Measurements from ENCODE around the gene AFAP1.
"Not testable (repeated sequence)": the region's sequence is repeated elsewhere in the genome, so short reads cannot be mapped to it uniquely, and the experiment has no call there.

Gene AFAP1

DNA sequence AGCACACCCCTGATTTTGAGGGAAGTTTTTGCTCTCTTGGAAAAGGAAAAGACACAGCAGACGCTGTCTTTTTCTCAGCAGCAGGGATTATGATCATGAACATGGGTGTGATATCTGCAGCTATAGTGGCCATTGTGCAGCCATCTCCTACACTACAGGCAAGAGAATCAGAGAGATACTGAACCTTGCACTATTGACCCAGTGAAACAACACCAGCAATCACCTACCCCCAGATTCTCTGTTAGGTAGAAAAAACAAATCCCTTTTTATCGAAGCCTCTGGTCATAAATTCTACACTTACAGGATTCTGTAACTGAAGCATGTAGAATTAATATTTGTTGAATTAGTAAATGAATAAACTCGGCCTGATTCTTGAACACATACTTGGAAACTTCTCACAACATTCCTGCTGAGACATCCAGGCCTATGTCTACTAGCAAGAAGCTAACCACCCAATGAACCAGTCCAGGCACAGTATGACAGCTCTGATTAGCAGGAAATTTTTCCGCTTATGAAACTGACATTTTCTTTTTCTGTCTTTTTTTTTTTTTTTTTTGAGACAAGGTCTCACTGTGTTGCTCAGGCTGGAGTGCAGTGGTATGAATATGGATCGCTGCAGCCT lies 5.0 kb upstream of the AFAP1 start:
- DNase-seq (ENCODE audit: low read depth in 2 of 2) = no peak

DNA sequence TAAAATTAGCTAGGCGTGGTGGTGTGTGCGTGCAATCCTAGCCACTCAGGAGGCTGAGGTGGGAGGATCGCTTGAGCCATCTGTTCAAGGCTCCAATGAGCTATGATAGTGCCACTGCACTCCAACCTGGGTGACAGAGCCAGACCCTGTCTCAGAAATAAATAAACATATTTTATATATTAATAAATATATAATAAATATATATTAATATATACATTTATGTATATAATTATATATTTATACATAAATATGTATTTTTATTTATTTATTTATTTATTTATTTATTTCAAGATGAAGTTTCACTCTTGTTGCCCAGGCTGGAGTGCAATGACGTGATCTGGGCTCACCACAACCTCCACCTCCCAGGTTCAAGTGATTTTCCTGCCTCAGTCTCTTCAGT lies 4.0 kb upstream of the AFAP1 start:
- not testable (repeated sequence) for DNase-seq (ENCODE audit: low read depth in 2 of 2)

DNA sequence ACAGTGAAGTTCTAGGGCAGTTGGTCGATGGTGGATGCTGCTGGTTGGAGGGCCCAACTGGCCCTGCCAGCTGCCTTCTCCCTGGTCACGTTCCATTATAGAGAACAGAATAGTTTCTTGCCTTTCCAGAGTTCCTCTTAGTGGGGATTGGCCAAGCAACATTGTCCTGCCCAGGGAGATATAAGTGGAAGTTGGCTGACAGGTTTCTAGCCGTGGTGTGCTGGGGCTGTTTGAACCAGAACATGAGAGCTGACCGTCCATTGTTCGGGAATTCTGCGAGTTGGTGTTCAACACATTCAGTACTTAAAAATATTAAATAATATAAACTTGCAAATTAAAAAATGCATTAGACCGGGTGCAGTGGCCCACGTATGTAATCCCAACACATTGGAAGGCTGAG lies 3.5 kb upstream of the AFAP1 start:
- DNase-seq (ENCODE audit: low read depth in 2 of 2) = no peak

GRCh38 chr4:7941965-7942496 lies 2.4 kb upstream of the AFAP1 start:
- DNase-seq (ENCODE audit: low read depth in 2 of 2) = no peak

- no peak for DNase-seq (ENCODE audit: low read depth in 2 of 2)
Measured at GRCh38 chr4:7941111-7941964, 1.7 kb upstream of the AFAP1 start.

DNA sequence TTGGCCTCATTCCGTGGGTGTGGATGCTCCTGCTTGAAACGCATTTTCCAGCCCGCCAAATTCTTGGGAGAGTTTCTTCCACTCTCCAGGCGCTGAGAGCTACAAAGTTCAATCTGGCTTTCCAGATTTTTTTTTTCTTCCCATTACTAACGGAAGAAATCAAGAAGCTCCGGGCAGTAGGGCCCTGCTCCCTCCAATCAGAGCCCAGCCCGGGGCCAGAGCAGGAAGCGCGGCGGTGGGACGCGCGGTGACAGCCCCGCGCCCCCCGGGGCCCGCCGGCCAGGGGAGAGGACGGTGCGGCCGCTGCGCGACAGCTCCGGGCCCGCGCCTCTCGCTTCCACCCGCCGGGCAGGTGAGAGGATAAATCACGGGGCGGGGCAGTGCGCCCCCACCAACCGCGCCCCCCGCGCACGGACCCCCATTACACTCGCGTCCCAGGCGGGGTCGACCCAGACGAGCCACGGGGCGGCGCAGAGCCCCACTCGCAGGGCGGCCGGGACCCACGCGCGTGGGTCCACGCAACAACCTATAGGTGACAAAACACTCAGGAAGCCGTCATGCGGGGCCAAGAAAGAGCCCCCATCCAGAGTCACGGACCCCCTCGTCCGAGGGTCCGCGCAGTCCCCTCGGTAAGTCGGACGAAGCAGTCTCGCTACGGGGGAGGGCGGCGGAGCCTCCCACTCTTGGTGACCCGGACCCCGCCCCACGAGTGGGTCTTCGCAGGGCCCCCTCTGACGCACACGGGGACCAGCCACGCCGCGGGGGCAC lies 868 bp downstream of the AFAP1 start:
- no peak for DNase-seq (ENCODE audit: low read depth in 2 of 2)

DNA sequence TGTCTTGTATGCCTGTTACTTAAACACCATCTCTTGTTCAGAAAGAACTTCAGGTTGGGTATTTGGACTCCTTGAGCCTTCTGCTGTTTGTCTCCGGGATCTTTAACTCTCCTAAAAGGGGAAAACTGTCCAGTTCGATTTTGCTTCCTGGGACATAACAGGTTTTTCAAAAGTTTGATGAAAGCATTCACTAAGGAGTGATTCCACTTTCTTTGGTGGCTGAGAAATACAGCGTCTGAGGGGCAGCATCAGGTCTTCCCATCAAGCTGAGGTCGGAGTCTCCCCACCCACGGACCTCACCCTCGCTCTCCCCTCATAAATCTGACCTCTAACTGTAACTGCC lies 1.4 kb downstream of the AFAP1 start:
- DNase-seq (ENCODE audit: low read depth in 2 of 2) = no peak

DNA sequence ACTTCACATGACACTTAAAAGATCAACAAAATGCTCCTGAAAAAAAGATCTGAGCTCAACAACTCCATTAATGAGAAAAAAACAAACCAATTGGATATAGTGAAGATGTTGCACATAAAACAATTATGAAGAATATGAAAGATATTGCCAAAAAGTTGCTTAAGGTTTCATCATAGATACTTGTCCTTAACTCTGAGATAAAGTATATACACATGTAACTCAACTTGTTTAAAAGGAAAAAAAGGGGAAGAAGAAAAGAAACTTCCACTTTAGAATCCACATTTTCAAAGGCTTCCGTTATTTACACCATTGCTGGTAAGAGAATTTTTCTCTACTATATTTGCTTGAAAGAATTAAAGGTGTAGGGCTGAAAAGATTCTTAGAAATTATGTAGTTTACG lies 2.7 kb downstream of the AFAP1 start:
- no peak for DNase-seq (ENCODE audit: low read depth in 2 of 2)

DNA sequence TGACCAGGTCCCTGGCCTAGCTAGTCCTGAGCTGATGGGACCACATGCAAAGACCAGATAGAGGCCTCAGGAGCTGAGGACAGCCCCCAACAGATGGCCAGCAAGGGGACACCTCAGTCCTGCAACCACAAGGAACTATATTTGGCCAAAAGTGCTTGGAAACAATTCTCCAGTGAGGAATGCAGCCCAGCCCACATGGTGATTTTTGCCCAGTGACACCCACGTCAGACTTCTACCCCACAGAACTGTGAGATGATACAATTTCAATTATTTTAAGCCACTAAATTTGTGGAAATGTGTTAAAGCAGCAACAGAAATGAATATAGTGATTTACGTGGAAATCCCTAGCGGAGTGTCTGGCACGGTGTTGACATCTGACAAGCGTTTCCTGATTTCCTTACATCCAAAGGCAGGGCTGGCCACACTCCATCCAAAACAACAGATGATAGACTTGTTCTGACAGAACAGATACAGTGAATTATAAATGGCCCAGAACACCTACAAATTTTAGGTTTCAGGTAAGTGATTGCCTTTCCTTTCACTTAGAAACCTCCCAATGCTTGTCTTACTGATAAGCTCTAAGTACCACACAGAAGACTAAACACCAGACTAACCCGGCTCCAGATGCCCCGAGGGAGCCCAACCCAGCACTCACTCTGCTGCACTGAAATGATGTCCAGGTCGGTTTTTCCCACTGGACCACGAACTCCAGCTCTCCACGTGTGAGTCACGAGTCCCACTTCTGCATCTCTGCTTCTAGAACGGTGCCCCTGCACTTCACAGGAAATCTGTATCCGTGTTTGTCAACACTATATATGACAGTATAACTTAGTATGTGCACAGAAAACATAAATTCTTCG lies 5.8 kb downstream of the AFAP1 start:
- DNase-seq (ENCODE audit: low read depth in 2 of 2) = no peak

DNA sequence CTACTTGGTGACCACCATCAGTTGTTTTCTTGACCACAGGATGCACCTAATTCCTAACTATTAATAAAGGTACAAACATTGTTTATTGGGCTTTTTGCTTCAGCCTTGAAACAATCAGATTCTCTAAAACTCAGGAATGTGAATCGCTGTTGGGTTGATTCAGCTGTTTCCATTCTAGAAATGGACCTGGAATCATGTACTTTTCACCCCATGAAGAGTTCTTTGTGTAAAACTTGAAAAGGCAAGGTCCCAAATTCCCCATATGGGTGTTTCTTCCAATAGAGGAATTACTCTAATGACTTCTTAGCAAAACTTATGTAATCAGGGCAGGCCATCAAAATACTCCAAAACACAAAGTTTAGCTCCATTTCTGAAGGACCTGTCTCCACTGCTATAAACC lies 7.4 kb downstream of the AFAP1 start:
- DNase-seq (ENCODE audit: low read depth in 2 of 2) = no peak

GRCh38 chr4:7929118-7929951 lies 10.3 kb downstream of the AFAP1 start:
- no peak for DNase-seq (ENCODE audit: low read depth in 2 of 2)

- DNase-seq (ENCODE audit: low read depth in 2 of 2) = no peak
Measured at GRCh38 chr4:7928711-7929110, 10.9 kb downstream of the AFAP1 start.

GRCh38 chr4:7926822-7927221 lies 12.8 kb downstream of the AFAP1 start:
- DNase-seq (ENCODE audit: low read depth in 2 of 2) = no peak

DNA sequence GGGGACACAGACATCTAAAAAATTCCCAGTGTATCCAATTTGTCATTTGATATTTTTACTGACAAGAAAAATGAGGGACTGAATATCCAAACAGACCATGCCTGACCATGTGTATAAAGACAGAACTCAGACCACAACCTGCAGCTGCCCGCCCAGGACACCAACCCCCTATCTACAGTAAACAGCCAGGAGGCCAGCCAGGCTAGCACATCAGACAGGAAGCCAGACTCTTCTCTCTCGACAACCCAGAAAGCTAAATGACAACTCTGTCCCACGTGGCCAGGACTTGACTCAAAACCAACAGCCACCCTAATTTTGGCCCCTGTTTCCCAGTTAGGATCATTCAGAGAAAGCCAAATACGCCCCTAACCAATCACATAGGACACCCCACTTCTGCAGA lies 15.1 kb downstream of the AFAP1 start:
- DNase-seq (ENCODE audit: low read depth in 2 of 2) = no peak

DNA sequence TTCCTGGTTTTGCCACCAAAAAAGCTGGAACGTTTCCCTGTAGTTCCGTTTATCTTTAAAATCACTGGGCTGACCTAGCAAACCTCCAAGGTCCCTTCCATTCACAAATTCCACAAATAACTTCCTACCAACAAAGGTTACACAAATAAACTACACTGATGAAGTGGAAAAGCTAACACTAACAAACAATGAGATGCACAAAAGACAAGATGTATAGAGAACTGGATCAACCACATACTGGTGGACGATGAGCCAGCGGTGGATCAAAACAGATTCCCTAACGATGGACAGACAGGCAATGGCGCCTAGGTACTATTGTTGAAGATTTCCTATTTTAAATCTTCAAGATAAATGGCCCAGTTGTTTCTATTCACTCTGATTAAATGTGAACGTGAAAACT lies 15.5 kb downstream of the AFAP1 start:
- no peak for DNase-seq (ENCODE audit: low read depth in 2 of 2)

DNA sequence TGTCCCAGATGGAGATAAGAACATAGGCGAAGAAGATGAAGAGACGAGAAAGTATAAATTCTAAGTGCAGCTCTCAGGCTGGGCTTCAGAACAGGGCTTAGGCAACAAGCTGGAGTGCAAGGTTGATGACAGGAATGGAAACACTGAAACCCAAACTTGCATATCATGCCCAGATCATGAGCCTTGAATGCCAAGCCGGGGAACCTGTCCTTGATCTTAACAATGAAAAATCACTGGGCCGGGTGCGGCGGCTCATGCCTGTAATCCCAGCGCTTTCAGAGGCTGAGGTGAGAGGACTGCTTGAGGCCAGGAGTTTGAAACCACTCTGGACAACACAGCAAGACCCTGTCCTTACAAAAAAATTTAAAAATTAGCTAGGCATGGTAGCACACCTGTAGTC lies 17.2 kb downstream of the AFAP1 start:
- DNase-seq (ENCODE audit: low read depth in 2 of 2) = no peak

DNA sequence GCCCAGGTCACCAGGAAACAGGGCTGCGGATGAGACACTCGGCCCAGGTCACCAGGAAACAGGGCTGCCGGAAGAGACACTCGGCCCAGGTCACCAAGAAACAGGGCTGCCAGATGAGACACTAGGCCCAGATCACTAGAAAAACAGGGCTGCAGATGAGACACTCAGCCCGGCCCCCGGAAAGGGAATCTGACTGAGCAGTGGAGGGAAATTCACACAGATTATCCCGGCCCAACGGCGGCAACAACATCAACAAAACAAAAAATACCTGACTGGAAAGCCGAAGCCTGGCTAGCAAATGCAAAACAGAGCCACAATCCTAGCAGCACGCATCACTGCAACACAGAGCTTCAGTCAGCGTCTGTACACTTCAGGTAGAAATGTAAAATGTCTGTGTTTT lies 20.7 kb downstream of the AFAP1 start:
- DNase-seq (ENCODE audit: low read depth in 2 of 2) = no peak

- DNase-seq (ENCODE audit: low read depth in 2 of 2) = not testable (repeated sequence)
Measured at GRCh38 chr4:7918187-7918586, 21.5 kb downstream of the AFAP1 start.

GRCh38 chr4:7917669-7918068 lies 22.0 kb downstream of the AFAP1 start:
- DNase-seq (ENCODE audit: low read depth in 2 of 2) = no peak

- no peak for DNase-seq (ENCODE audit: low read depth in 2 of 2)
Measured at GRCh38 chr4:7915875-7916242, 23.8 kb downstream of the AFAP1 start.

- no peak for DNase-seq (ENCODE audit: low read depth in 2 of 2)
Measured at GRCh38 chr4:7912826-7913225, 26.8 kb downstream of the AFAP1 start.
